Endothelial cell of umbilical vein (primary cell): ENCODE results near the gene CCDC81. TPM values are rescaled to one million over a fixed set of nuclear protein-coding genes. Genes with fewer than 3 reads are reported as not detected.
A peak's percentile ranks its signal among the peaks of the same experiment; 100 is the strongest.

Source experiments
- BruUV-seq: library from RNA; stranded (reverse); fragments of 400-500 nt; replicated peaks from 2 replicates; lab custom pipeline; 2021; lab: Mats Ljungman, UMichigan
- CTCF ChIA-PET: fragments of 300-600, 350-600 bp; sonication (Branson Sonifier 250); formaldehyde crosslinking; loops from one replicate; lab custom pipeline; 2021; ENCODE audit warnings: antibody characterized with exemption, inconsistent platforms; lab: Charles Lee
- POLR2A ChIA-PET: fragments of 300-600, 350-600 bp; sonication (Branson Sonifier 250); formaldehyde crosslinking; loops from one replicate; lab custom pipeline; 2021; ENCODE audit warnings: antibody characterized with exemption, inconsistent platforms; lab: Charles Lee
- DNase-seq: peaks from one replicate; pipeline ENCODE4 v3.0.0-alpha.2; 2011; ENCODE audit warnings: low read depth, low spot score
- FAIRE-seq: peaks from 2 replicates; lab custom pipeline; 2011; peaks lifted over from hg19 to GRCh38; lab: Jason Lieb, UNC
- H2AFZ ChIP-seq: 2 replicates; pipeline ENCODE4 v1.6.0; 2012; ENCODE audit warnings: low read depth, low read length, control low read depth, inconsistent platforms
- H3K27ac ChIP-seq: 2 replicates; pipeline ENCODE4 v1.5.1; 2011; ENCODE audit warnings: low read depth, mild to moderate bottlenecking, control low read depth, low read length, moderate library complexity; ENCODE audit not compliant: insufficient read depth
- H3K27me3 ChIP-seq, 2 experiments: 2 replicates each; pipeline versions ENCODE4 v1.6.0 to v1.6.1; 2011; ENCODE audit warnings: low read length in 2 of 2, mixed read lengths in 1 of 2; ENCODE audit not compliant: control insufficient read depth in 2 of 2, insufficient read depth in 2 of 2
- H3K36me3 ChIP-seq, 2 experiments: 2 replicates in 1 of 2; 3 replicates in 1 of 2; pipeline ENCODE4 v1.5.1; 2011; ENCODE audit warnings: low read length in 2 of 2, mild to moderate bottlenecking in 1 of 2, moderate library complexity in 1 of 2; ENCODE audit not compliant: control insufficient read depth in 2 of 2, insufficient read depth in 2 of 2; ENCODE audit errors: extremely low read depth in 1 of 2
- H3K4me1 ChIP-seq: 3 replicates; pipeline ENCODE4 v1.5.1; 2011; ENCODE audit warnings: mild to moderate bottlenecking, low read length; ENCODE audit not compliant: control insufficient read depth, insufficient read depth; ENCODE audit errors: extremely low read depth
- H3K4me2 ChIP-seq: 2 replicates; pipeline ENCODE4 v1.6.1; 2011; ENCODE audit warnings: low read length, control low read depth, mixed read lengths; ENCODE audit not compliant: insufficient read depth
- H3K4me3 ChIP-seq, 3 experiments: fragments of 200-600 bp in 1 of 3; sonication (generic), shearing (Covaris generic) in 1 of 3; replicated peaks in 1 of 3; 2 replicates each; pipeline ENCODE4 v1.5.1; 2011 to 2016; ENCODE audit warnings: control low read depth in 3 of 3, low read length in 3 of 3, mild to moderate bottlenecking in 2 of 3, inconsistent platforms in 1 of 3, low read depth in 1 of 3, moderate library complexity in 1 of 3; ENCODE audit not compliant: insufficient read depth in 1 of 3
- H3K79me2 ChIP-seq: 2 replicates; pipeline ENCODE4 v1.6.0; 2012; ENCODE audit warnings: low read length, inconsistent platforms; ENCODE audit not compliant: control insufficient read depth, insufficient read depth
- H3K9ac ChIP-seq: replicated peaks from 2 replicates; pipeline ENCODE3; 2011; ENCODE audit warnings: low read length, control low read depth; ENCODE audit not compliant: insufficient read depth; ENCODE audit errors: extremely low read depth
- H3K9me1 ChIP-seq: replicated peaks from 3 replicates; pipeline ENCODE4 v1.6.0; 2011; ENCODE audit warnings: mild to moderate bottlenecking, low read length; ENCODE audit not compliant: control insufficient read depth, insufficient read depth; ENCODE audit errors: extremely low read depth
- H3K9me3 ChIP-seq: replicated peaks from 2 replicates; pipeline ENCODE4 v1.5.1; 2012; ENCODE audit warnings: low read length, inconsistent platforms; ENCODE audit not compliant: control insufficient read depth, insufficient read depth
- H4K20me1 ChIP-seq: replicated peaks from 2 replicates; pipeline ENCODE3; 2011; ENCODE audit warnings: mild to moderate bottlenecking, low read length; ENCODE audit not compliant: control insufficient read depth, insufficient read depth; ENCODE audit errors: extremely low read depth
- FOS ChIP-seq: IDR thresholded peaks from 2 replicates; pipeline ENCODE4 v1.6.1; 2011; ENCODE audit warnings: mild to moderate bottlenecking, low read length, moderate library complexity, borderline replicate concordance; ENCODE audit not compliant: insufficient read depth
- GATA2 ChIP-seq: IDR thresholded peaks from 2 replicates; pipeline ENCODE4 v1.7.0; 2011; ENCODE audit warnings: low read depth, mild to moderate bottlenecking, moderate library complexity, mixed read lengths, low read length; ENCODE audit not compliant: insufficient read length, insufficient read depth
- JUN ChIP-seq: IDR thresholded peaks from 2 replicates; pipeline ENCODE4 v1.6.1; 2011; ENCODE audit warnings: borderline replicate concordance, low read depth; ENCODE audit not compliant: insufficient read length, insufficient read depth
- POLR2A ChIP-seq: IDR thresholded peaks from 2 replicates; pipeline ENCODE4 v1.6.1; 2012; ENCODE audit warnings: low read depth, mild to moderate bottlenecking, control low read depth, low read length
- POLR2AphosphoS5 ChIP-seq: IDR thresholded peaks from 2 replicates; pipeline ENCODE4 v1.6.1; 2012; ENCODE audit warnings: low read depth, mild to moderate bottlenecking, control low read depth, low read length, moderate library complexity; ENCODE audit not compliant: insufficient read depth
- dilution Hi-C: fragments of 300-500 bp; cut with MboI; formaldehyde crosslinking; loops from one replicate; pipeline ENCODE4 v1.15.0; 2019; ENCODE audit warnings: low sequenced_read_pairs; ENCODE audit not compliant: extremely low pct_ligation_motif_present
- intact Hi-C: fragments of 100-400 bp; cut with micrococcal nuclease; formaldehyde crosslinking; loops from one replicate; pipeline ENCODE4 v1.10.0; 2022
- polyA plus RNA-seq, 4 experiments: library from polyadenylated mRNA; depleted of rRNA in 3 of 4; stranded (reverse) in 3 of 4; unstranded in 1 of 4; fragments of >200 nt; gene quantifications; 2 replicates each; pipeline versions ENCODE4 v1.2.1 to v1.2.3, GENCODE V29; 2011 to 2012; ENCODE audit warnings: missing spikeins in 1 of 4
- total RNA-seq: library from RNA; stranded (reverse); gene quantifications from 2 replicates; pipeline ENCODE4 v1.2.3, GENCODE V29; 2021

The CCDC81 gene
- total and polyA plus RNA-seq, 2 donors (not counting 3 experiments of a cell fraction or from before 2014, with no cell fraction given) = 0.57 to 1.1 TPM

- peaks cover 24% of the 10 kb centered on the region for H3K4me1 ChIP-seq
- no peaks in the 10 kb centered on the region for H3K36me3 ChIP-seq
- BruUV-seq = no TSS peak
- H2AFZ ChIP-seq = peak overlapping the region; percentile 3
- no peaks in the 10 kb centered on the region for H3K9me1 ChIP-seq
- H3K9ac ChIP-seq = no peak overlapping the region
- H3K4me3 ChIP-seq = no peak overlapping the region
- FAIRE-seq = peak; percentile 89
- H3K27me3 ChIP-seq = no peaks in the 10 kb centered on the region
- no peak overlapping the region for H3K27ac ChIP-seq
- dilution Hi-C loops (no loop called here), intact Hi-C loops (no loop called here)
- CTCF ChIA-PET = interaction anchor here (1.0 to 3.3 kb wide), 3 partner anchors 9 to 36 kb away, joined by 3 to 13 read pairs (median 4); no protein-coding TSS in a partner anchor
- no peaks in the 10 kb centered on the region for H3K9me3 ChIP-seq
- peak; percentile 48 for DNase-seq
- peak overlapping the region; percentile 7 for H3K4me2 ChIP-seq
- H4K20me1 ChIP-seq = no peaks in the 10 kb centered on the region
- POLR2A ChIA-PET = no interaction called here
- no peaks in the 10 kb centered on the region for H3K79me2 ChIP-seq
- TF ChIP-seq FOS = peak; percentile 73
- peak; percentile 27 for TF ChIP-seq POLR2AphosphoS5
- TF ChIP-seq JUN = no peak
Measured at GRCh38 chr11:86396396-86396795, 21.7 kb downstream of the CCDC81 start.

GRCh38 chr11:86397351-86397750 is 22.7 kb downstream of the CCDC81 start:
- no peaks in the 10 kb centered on the region for H3K27me3 ChIP-seq
- H3K9me3 ChIP-seq = no peaks in the 10 kb centered on the region
- dilution Hi-C loops = no loop called here
- ChIA-PET CTCF (interaction anchor here (1.3 to 3.3 kb wide), 2 partner anchors 35 to 37 kb away, joined by 5 to 13 read pairs; no protein-coding TSS in a partner anchor), POLR2A (no interaction called here)
- BruUV-seq = no TSS peak
- no peak overlapping the region for H3K4me3 ChIP-seq
- H3K79me2 ChIP-seq = no peaks in the 10 kb centered on the region
- H3K36me3 ChIP-seq = no peaks in the 10 kb centered on the region
- intact Hi-C loops = no loop called here
- DNase-seq = no peak
- TF ChIP-seq POLR2A = no peak
- TF ChIP-seq GATA2 = no peak
- no peak for TF ChIP-seq POLR2AphosphoS5
- no peak for TF ChIP-seq JUN
- no peaks in the 10 kb centered on the region for H3K9me1 ChIP-seq
- peaks cover 24% of the 10 kb centered on the region for H3K4me1 ChIP-seq
- peak overlapping the region; percentile 46 for H2AFZ ChIP-seq
- no peaks in the 10 kb centered on the region for H4K20me1 ChIP-seq
- H3K9ac ChIP-seq = no peak overlapping the region
- no peak overlapping the region for H3K4me2 ChIP-seq
- H3K27ac ChIP-seq = no peak overlapping the region
- FAIRE-seq = peak; percentile 18
